CD4-positive, alpha-beta T cell (primary cell): Measurements from ENCODE around the gene IFIT1. TPM values are rescaled to one million over a fixed set of nuclear protein-coding genes. Genes with fewer than 3 reads are reported as not detected.
A peak's percentile ranks its signal among the peaks of the same experiment; 100 is the strongest.

ENCODE experiments used
- ATAC-seq: fragments of 200-7000 bp; cut with Tn5 transposase; one replicate; pipeline ENCODE4 v1.10.0; 2022; ENCODE audit warnings: mild to moderate bottlenecking; ENCODE audit not compliant: poor library complexity
- CTCF ChIA-PET: fragments of 350-600 bp; sonication (Branson Sonifier 250); formaldehyde crosslinking; loops from one replicate; lab custom pipeline; 2021; ENCODE audit warnings: antibody characterized with exemption, inconsistent platforms; lab: Charles Lee
- POLR2A ChIA-PET: fragments of 350-600 bp; sonication (Branson Sonifier 250); formaldehyde crosslinking; loops from one replicate; lab custom pipeline; 2021; ENCODE audit warnings: antibody characterized with exemption, inconsistent platforms; lab: Charles Lee
- DNase-seq, 14 experiments: peaks; one replicate each; pipeline ENCODE4 v3.0.0-alpha.2; 2013 to 2020; ENCODE audit warnings: mixed read lengths in 2 of 14
- H3K27ac ChIP-seq, 2 donors: one replicate each; pipeline versions ENCODE4 v1.5.1 to v1.7.0; 2013; ENCODE audit warnings: low read length in 2 of 2, low read depth in 1 of 2, mild to moderate bottlenecking in 1 of 2
- H3K27me3 ChIP-seq, 2 experiments: 1 replicate in 1 of 2; 2 replicates in 1 of 2; pipeline versions ENCODE4 v1.6.1 to v1.7.0; 2013; ENCODE audit warnings: low read length in 2 of 2, control low read depth in 1 of 2, mild to moderate bottlenecking in 1 of 2, moderate library complexity in 1 of 2; ENCODE audit not compliant: insufficient read depth in 2 of 2, control insufficient read depth in 1 of 2
- H3K36me3 ChIP-seq: one replicate; pipeline ENCODE4 v1.6.1; 2013; ENCODE audit warnings: low read length, control low read depth; ENCODE audit not compliant: insufficient read depth
- H3K4me1 ChIP-seq: one replicate; pipeline ENCODE4 v1.6.1; 2013; ENCODE audit warnings: low read length, control low read depth; ENCODE audit not compliant: insufficient read depth
- H3K4me3 ChIP-seq: one replicate; pipeline ENCODE4 v1.5.1; 2013; ENCODE audit warnings: mild to moderate bottlenecking, low read length, moderate library complexity
- H3K9me3 ChIP-seq, 2 experiments: 1 replicate in 1 of 2; 2 replicates in 1 of 2; pipeline versions ENCODE4 v1.6.1 to v1.7.0; 2013; ENCODE audit warnings: low read length in 2 of 2, mild to moderate bottlenecking in 2 of 2, control low read depth in 1 of 2, moderate library complexity in 1 of 2; ENCODE audit not compliant: control insufficient read depth in 1 of 2, insufficient read depth in 1 of 2
- H3K27ac Mint-ChIP-seq: one replicate; pipeline ENCODE4 v1.8.0; 2020; ENCODE audit warnings: mixed read lengths
- H3K27me3 Mint-ChIP-seq: one replicate; pipeline ENCODE4 v1.8.0; 2021; ENCODE audit warnings: mixed read lengths
- H3K36me3 Mint-ChIP-seq: one replicate; pipeline ENCODE4 v1.8.0; 2021; ENCODE audit warnings: low read depth, mixed read lengths
- H3K4me1 Mint-ChIP-seq: one replicate; pipeline ENCODE4 v1.8.0; 2021; ENCODE audit warnings: low read depth, mixed read lengths
- H3K4me3 Mint-ChIP-seq: one replicate; pipeline ENCODE4 v1.8.0; 2020; ENCODE audit warnings: mild to moderate bottlenecking, mixed read lengths
- H3K9me3 Mint-ChIP-seq: one replicate; pipeline ENCODE4 v1.8.0; 2020; ENCODE audit warnings: mixed read lengths
- CTCF ChIP-seq: fragments of 200-600 bp; IDR thresholded peaks from one replicate; pipeline ENCODE4 v1.8.0; 2022; ENCODE audit warnings: antibody characterized with exemption, mild to moderate bottlenecking
- intact Hi-C, 2 experiments: fragments of 100-400 bp; cut with DNase I in 1 of 2; cut with micrococcal nuclease in 1 of 2; formaldehyde crosslinking; loops; one replicate each; pipeline versions ENCODE4 v1.15.1 to v1.9.0; 2023 to 2025; cut with DNase I, micrococcal nuclease
- total RNA-seq, 174 experiments: library from RNA in 2 of 174; stranded (reverse) in 2 of 174; gene quantifications; one replicate each; pipeline ENCODE4 v1.2.3 and lab custom pipeline; 2021 to 2026

IFIT1 gene
- total RNA-seq, 2 experiments from 2014 or later, result 5.1 to 6.2 TPM

GRCh38 chr10:89367529-89367928, 24.9 kb upstream of the IFIT1 start:
- no peak overlapping the region for H3K27ac Mint-ChIP-seq
- CTCF ChIA-PET, result interaction anchor here (1.3 kb wide), 1 partner anchor 13 kb away, joined by 3 read pairs; no protein-coding TSS in a partner anchor
- POLR2A ChIA-PET, result interaction anchor here (1.0 kb wide), 1 partner anchor 47 kb away, joined by 3 read pairs; the partner anchor contains the start of gene IFIT5

GRCh38 chr10:89368129-89368528, 24.3 kb upstream of the IFIT1 start:
- intact Hi-C loops, result loop anchor here (2.0 to 5.0 kb wide), 2 partner anchors 66 to 73 kb away; partner anchors contain the start of gene IFIT2 (in 1 of the 2)
- H3K4me3 Mint-ChIP-seq, result no peak overlapping the region
- no peak for TF ChIP-seq CTCF
- no peak overlapping the region for H3K27ac Mint-ChIP-seq
- Histone ChIP-seq H3K27me3 (no peaks in the 10 kb centered on the region), H3K36me3 (no peaks in the 10 kb centered on the region), H3K9me3 (no peaks in the 10 kb centered on the region), H3K4me3 (no peak overlapping the region), H3K4me1 (peaks cover 7% of the 10 kb centered on the region), H3K27ac (no peak overlapping the region)
- H3K9me3 Mint-ChIP-seq, result no peaks in the 10 kb centered on the region
- no peak for DNase-seq
- no peak for ATAC-seq
- H3K27me3 Mint-ChIP-seq, result no peaks in the 10 kb centered on the region
- H3K36me3 Mint-ChIP-seq, result no peaks in the 10 kb centered on the region
- ChIA-PET CTCF (interaction anchor here (1.3 to 1.6 kb wide), 2 partner anchors 13 kb away, joined by 3 to 5 read pairs; no protein-coding TSS in a partner anchor), POLR2A (interaction anchor here (1.0 to 1.6 kb wide), 2 partner anchors 46 to 67 kb away, joined by 3 to 6 read pairs; partner anchors contain the start of genes IFIT2 and IFIT5)
- peaks cover 12% of the 10 kb centered on the region for H3K4me1 Mint-ChIP-seq

More at GRCh38 chr10:89367529-89367928, 24.9 kb upstream of the IFIT1 start:
- ATAC-seq (peak; percentile 54), DNase-seq (peak in 3 of 14 experiments; percentile 45 to 60 (median 51))
- H3K4me1 Mint-ChIP-seq, result peaks cover 12% of the 10 kb centered on the region
- Histone ChIP-seq H3K4me1 (peaks cover 7% of the 10 kb centered on the region), H3K9me3 (no peaks in the 10 kb centered on the region), H3K27ac (no peak overlapping the region), H3K27me3 (no peaks in the 10 kb centered on the region), H3K4me3 (no peak overlapping the region), H3K36me3 (no peaks in the 10 kb centered on the region)
- H3K36me3 Mint-ChIP-seq, result no peaks in the 10 kb centered on the region
- intact Hi-C loops, result loop anchor here in 1 of 2 experiments (5.0 kb wide), 1 partner anchor 65 kb away; the partner anchor contains the start of gene IFIT2
- TF ChIP-seq CTCF, result no peak
- no peaks in the 10 kb centered on the region for H3K27me3 Mint-ChIP-seq
- H3K9me3 Mint-ChIP-seq, result no peaks in the 10 kb centered on the region
- no peak overlapping the region for H3K4me3 Mint-ChIP-seq

GRCh38 chr10:89369156-89370105, 23.0 kb upstream of the IFIT1 start:
- H3K27ac Mint-ChIP-seq, result no peak overlapping the region
- TF ChIP-seq CTCF, result peak; percentile 58
- H3K9me3 ChIP-seq, result no peaks in the 10 kb centered on the region
- POLR2A ChIA-PET, result interaction anchor here (1.1 to 1.7 kb wide), 5 partner anchors 22 to 68 kb away, joined by 3 to 12 read pairs (median 6); partner anchors contain the start of genes IFIT2 and IFIT5
- H3K9me3 Mint-ChIP-seq, result no peaks in the 10 kb centered on the region
- no peaks in the 10 kb centered on the region for H3K27me3 ChIP-seq
- CTCF ChIA-PET, result interaction anchor here (0.5 to 1.8 kb wide), 13 partner anchors 8 to 118 kb away, joined by 3 to 7 read pairs (median 4); partner anchors contain the start of genes IFIT1, IFIT2, IFIT3 and LIPA
- no peaks in the 10 kb centered on the region for H3K27me3 Mint-ChIP-seq
- intact Hi-C loops, result loop anchor here (2.0 to 5.0 kb wide), 3 partner anchors 67 to 193 kb away; partner anchors contain the start of gene IFIT2 (in 1 of the 2)
- H3K36me3 ChIP-seq, result no peaks in the 10 kb centered on the region
- H3K4me1 ChIP-seq, result peaks cover 7% of the 10 kb centered on the region
- H3K4me1 Mint-ChIP-seq, result peaks cover 7% of the 10 kb centered on the region
- H3K27ac ChIP-seq, result no peak overlapping the region
- no peaks in the 10 kb centered on the region for H3K36me3 Mint-ChIP-seq
- no peak overlapping the region for H3K4me3 ChIP-seq
- DNase-seq, result peak in 5 of 14 experiments; percentile 8 to 55 (median 39)
- H3K4me3 Mint-ChIP-seq, result no peak overlapping the region
- peak; percentile 46 for ATAC-seq
